ENCODE results near the gene PTPRG.

PTPRG gene

GRCh38 chr3:61948699-61949305 is 387.4 kb downstream of the PTPRG start:
- DNase-seq (ENCODE audit: low read depth, low spot score) = no peak

- DNase-seq (ENCODE audit: low read depth, low spot score) = no peak
Measured at GRCh38 chr3:61954097-61954540, 392.7 kb downstream of the PTPRG start.

- no peak for DNase-seq (ENCODE audit: low read depth, low spot score)
Measured at GRCh38 chr3:61955483-61955882, 394.1 kb downstream of the PTPRG start.

- no peak for DNase-seq (ENCODE audit: low read depth, low spot score)
Measured at GRCh38 chr3:61956236-61956635, 394.9 kb downstream of the PTPRG start.

GRCh38 chr3:61957259-61957658 is 395.9 kb downstream of the PTPRG start:
- no peak for DNase-seq (ENCODE audit: low read depth, low spot score)

- no peak for DNase-seq (ENCODE audit: low read depth, low spot score)
Measured at GRCh38 chr3:61960976-61961375, 399.6 kb downstream of the PTPRG start.

- no peak for DNase-seq (ENCODE audit: low read depth, low spot score)
Measured at GRCh38 chr3:61961900-61962299, 400.5 kb downstream of the PTPRG start.

- DNase-seq (ENCODE audit: low read depth, low spot score) = no peak
Measured at GRCh38 chr3:61964566-61964965, 403.2 kb downstream of the PTPRG start.

- no peak for DNase-seq (ENCODE audit: low read depth, low spot score)
Measured at GRCh38 chr3:61965770-61966131, 404.4 kb downstream of the PTPRG start.

GRCh38 chr3:61966200-61966599 is 404.8 kb downstream of the PTPRG start:
- no peak for DNase-seq (ENCODE audit: low read depth, low spot score)

- no peak for DNase-seq (ENCODE audit: low read depth, low spot score)
Measured at GRCh38 chr3:61967019-61967418, 405.6 kb downstream of the PTPRG start.

- DNase-seq (ENCODE audit: low read depth, low spot score) = no peak
Measured at GRCh38 chr3:61967937-61968336, 406.6 kb downstream of the PTPRG start.

GRCh38 chr3:61974662-61975061 is 413.3 kb downstream of the PTPRG start:
- no peak for DNase-seq (ENCODE audit: low read depth, low spot score)

GRCh38 chr3:61975199-61975598 is 413.8 kb downstream of the PTPRG start:
- DNase-seq (ENCODE audit: low read depth, low spot score) = no peak

- DNase-seq (ENCODE audit: low read depth, low spot score) = no peak
Measured at GRCh38 chr3:61975936-61976335, 414.6 kb downstream of the PTPRG start.

- DNase-seq (ENCODE audit: low read depth, low spot score) = no peak
Measured at GRCh38 chr3:61978460-61979419, 417.4 kb downstream of the PTPRG start.

- no peak for DNase-seq (ENCODE audit: low read depth, low spot score)
Measured at GRCh38 chr3:61979638-61980037, 418.3 kb downstream of the PTPRG start.

- no peak for DNase-seq (ENCODE audit: low read depth, low spot score)
Measured at GRCh38 chr3:61980041-61980440, 418.7 kb downstream of the PTPRG start.

- DNase-seq (ENCODE audit: low read depth, low spot score) = no peak
Measured at GRCh38 chr3:61981060-61981459, 419.7 kb downstream of the PTPRG start.

- no peak for DNase-seq (ENCODE audit: low read depth, low spot score)
Measured at GRCh38 chr3:61983479-61983878, 422.1 kb downstream of the PTPRG start.

GRCh38 chr3:61985020-61985419 is 423.6 kb downstream of the PTPRG start:
- DNase-seq (ENCODE audit: low read depth, low spot score) = no peak

- no peak for DNase-seq (ENCODE audit: low read depth, low spot score)
Measured at GRCh38 chr3:61986473-61986872, 425.1 kb downstream of the PTPRG start.

- DNase-seq (ENCODE audit: low read depth, low spot score) = no peak
Measured at GRCh38 chr3:61989681-61990080, 428.3 kb downstream of the PTPRG start.

All from ELF-1 (cell line).